ENCODE data around the gene B9D1. TPM values are rescaled to one million over a fixed set of nuclear protein-coding genes. Genes with fewer than 3 reads are reported as not detected.
A peak's percentile ranks its signal among the peaks of the same experiment; 100 is the strongest.

Gene B9D1
- polyA plus RNA-seq, 10 donors = 4.9 to 9.4 (median 5.6) TPM

DNA sequence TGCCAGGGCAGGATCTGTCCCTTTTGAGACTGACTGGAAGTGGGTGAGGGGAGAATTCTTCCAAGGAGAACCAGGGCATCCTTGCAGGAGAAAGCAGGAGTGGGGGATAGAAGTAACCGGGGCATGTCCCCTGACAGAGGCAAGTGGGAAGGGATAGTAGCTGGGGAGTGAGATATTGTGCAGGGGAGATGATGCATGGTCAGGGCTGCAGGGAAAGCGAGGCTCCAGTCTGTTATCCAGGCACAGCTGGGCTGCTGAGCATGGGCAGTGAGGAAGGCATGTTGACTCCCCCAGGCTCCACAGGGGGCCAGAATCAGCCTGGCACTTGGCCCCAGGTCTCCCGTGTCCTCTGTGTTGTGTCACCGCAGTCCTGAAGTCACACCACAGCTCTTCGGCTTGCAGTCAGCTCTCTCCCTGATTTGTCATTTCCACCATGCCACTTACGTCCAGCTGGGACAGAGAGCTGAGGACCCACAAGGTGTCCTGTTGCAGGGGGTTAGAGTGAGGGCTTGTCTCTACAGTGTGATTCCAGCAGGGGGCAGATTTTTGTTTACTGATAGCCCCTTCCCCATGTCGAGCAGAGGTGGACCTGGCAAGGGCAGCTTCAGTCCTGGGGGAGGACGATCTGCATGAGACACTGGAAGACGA is 40.9 kb downstream of the B9D1 start:
- no peak for DNase-seq

DNA sequence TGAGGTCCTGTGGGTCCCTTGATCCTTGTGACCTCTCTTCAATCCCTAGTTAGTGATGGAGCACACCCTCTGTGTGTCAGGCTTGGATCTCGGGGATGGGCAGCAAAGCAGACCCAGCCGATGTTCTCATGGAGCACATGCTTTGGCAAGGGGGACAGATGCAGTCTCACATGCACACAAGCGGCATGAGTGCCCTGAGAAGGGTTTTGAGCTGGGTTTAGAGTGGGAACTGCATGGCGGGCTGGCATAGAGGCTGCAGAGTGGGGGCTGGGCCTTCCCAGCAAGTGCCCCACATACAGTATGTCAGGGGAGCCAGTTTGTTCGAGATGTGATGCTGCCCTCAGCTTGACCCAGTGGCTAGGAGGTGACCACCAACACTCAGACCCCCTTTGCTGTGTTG is 41.6 kb downstream of the B9D1 start:
- no peak for DNase-seq

DNA sequence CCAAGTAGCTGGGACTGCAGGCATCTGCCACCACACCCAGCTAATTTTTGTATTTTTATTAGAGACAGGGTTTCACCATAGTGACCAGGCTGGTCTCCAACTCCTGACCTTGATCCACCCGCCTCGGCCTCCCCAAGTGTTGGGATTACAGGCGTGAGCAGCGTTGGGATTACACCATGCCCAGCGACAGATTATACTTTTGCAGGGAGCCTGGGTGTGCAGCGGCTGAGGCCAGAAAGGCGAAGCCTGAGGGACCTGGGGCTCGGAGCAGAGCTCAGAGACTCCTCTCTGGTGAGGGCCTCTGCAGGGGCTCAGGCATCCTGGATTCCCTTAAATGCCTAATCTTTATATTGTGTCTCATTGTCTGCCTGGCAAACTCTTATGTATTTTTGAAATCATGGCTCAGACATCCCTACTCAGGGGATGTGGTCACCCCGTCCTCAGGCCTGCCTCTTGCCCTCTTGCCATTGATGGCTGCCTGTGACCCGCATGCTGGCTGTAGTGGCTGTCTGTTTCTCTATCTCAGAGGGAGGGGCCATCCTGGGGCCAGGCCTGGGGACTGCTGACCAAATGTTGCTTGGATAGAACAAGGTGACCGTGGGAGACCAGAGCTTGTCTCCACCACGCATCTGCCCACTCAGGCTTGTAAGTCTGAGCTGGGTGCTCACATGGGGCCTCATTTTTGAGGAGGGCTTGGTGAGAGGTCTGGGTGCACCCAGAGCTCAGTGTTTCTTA is 42.6 kb downstream of the B9D1 start:
- no peak for DNase-seq

DNA sequence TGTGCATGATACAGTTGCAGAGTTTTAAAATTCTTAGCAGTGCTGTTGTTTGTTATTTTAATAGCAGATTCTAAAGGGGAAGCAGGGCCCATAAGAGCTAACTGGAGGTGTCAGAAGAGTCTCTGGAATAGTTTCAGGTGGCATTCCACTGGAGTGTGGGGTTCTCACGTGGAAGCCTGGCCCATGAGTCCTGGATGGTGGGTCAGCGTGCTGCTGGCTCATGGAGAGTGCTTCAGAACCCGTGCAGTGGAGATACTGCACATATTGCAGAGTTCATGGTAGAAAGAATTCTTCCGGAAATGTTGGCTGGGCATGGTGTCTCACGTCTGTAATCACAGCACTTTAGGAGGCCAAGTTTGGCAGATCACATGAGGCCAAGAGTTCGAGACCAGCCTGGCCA is 43.9 kb downstream of the B9D1 start:
- DNase-seq = no peak

DNA sequence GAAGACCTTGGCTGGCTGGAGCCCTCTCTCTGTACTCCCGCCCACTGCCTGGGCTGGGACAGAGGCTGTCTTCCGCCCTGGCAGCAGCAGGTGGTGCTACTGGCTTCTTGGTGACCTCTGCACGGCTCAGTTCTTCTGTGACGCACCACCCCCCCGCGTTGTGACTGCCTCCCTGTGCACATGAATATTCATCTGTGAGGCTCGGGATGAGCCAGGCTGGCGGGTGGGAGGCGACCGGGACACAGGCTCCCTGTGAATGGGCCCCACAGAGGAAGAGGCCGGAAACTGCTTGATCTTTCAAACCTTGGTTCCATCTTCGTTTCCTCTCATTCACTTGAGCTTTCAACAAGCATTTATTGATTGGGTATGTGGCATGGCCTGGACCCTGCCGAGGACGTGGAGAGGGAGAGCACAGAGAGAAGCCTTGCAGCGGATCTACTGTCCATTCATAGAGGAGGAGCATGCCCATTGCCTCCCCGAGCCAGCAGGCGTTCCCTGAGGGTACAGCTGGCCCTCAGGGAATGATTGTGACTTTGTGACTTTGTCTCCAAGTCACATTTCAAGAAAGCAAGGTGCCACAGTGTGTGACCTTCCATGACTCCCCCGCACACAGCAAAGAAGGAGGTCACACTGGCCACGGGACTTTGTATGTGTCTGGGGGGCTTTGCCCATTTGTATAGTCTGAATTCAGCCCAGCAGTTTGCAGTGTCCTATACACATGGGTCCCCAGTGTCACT is 45.0 kb downstream of the B9D1 start:
- peak; percentile 69 to 83 (median 71) for DNase-seq

DNA sequence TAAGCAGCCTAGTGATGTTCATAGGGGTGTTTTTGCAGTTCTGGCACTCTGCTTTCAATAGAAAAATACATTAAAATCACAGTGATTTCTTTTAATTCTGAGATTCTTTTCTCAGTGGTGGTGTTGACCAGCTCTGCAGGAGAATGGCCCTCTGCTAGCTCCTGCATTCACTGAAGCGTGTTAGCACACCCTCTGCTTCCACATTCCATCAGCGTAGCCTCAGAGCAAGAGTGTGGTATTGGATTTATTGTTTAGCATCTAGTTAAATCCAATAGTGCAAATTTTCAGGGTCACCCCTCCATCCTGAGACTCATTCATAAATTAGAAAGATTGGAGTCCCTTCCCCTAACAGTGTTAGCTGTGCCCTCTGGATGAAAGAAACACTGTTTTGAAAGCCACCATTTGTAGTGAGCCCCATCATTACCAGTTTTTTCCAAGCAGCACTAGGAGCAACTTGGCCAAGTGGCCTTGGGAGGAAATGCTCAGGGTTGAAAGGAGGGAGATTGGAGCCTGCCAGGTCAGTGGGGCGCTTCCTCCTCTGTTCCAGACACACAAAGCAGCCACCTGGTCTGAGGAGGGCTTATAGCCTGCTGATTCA is 45.7 kb downstream of the B9D1 start:
- DNase-seq = no peak

DNA sequence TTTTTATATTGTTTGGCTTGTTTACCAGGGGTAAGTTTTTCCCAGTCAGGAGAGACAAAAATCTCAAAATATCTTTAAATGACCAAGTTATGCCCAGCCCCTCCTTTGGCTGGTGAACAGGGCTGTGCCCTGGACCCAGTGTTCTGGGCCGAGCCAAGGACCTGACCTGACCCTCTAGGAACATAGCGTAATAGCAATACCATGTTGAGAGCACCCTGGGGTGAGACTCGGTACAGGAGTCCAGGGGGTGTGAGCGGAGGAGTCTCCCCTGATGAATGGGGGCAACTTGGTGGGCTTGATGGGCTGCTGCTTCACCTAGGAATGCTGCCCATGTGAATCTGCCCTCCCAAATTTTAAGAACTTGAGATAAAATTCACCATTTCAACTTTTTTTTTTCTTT is 47.4 kb downstream of the B9D1 start:
- DNase-seq = no peak

DNA sequence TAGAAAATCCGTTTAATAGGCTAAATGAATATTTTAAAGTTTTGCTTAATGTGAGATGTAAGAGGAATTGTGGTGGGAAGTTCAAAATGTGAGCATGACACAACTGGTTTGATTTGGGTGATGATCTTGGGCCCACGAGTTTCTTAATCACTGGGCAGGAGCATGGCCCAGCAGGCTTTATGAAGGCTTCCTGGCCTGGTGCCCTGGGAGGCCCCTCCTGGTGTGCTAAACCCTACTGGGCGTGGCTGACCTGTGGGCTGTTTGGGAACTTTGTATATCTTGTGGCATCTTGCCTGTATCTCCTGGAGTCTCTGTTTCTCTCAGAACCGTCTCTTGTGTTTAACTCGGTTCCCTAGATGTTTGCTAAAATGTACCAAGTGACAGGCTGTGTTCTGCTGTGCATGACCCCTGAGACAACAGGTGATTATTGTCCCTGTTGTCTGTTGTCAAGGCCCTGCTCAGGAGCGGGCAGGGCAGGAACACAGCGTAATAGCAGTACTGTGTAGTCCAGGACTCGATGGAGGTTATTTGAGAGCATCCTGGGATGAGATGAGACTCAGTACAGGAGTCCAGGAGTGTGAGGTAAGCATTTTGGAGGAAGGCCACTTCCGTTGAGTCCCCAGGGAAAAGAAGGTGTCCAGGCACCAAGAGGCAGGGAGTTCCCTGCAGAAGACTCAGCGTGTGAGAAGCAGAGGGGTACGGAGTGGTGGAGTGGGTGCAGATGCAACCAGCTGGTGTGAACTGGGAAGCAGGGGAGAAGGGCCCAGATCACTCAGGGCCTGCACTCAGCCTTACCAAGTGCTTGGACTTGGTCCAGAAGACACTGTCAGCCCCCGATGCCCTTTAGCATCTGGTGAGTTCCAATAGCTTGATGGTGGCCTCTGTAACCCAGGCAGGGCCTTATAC is 48.5 kb downstream of the B9D1 start:
- no peak for DNase-seq

DNA sequence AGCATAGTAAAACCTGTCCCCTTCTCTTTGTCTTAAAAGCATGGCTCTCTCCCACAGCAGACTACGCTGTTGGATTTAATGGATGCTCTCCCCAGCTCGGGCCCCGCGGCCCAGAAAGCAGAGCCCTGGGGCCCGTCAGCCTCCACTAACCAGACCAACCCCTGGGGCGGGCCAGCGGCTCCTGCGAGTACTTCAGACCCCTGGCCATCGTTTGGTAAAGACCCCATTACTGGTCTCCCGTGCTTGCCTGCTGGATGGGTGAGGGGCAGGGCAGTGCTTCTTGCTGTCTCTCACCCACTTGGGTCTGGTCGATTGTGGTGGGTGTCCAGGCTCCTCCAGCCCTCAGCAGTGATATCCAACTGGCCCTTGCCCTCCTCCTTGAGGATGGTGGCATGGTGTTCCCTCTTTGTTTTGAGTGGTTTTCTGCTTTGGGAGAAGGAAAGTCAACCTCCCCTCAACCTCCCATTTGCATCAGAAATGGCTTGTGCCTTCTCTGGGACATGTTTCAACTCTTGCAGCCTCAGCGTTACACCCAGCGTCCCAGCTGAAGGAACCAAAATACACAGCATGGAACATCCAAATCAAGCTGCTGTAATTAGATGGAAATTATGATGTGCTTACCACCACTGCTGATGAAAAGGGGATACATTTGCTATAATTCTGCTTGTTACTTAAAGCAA is 49.3 kb downstream of the B9D1 start:
- DNase-seq = no peak

DNA sequence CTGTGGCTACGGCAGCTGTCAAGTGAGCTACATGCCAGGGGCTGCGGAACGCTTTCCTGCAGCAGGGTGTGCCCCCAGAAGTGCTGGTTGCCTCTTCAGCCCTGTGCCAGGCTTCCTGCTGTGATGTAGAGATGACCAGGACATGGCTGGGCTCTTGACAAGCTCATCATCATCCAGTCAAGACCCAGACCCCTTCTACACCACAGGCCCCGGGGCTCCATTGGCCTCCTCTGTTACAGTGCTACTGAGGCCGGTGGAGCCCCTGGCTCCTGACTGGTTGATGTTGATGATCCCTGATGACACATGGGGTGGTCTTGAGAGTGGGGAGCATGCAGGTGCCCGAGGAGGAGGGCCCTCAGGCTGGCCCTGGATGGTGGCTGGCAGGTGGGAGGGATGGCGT is 50.1 kb downstream of the B9D1 start:
- DNase-seq = no peak

DNA sequence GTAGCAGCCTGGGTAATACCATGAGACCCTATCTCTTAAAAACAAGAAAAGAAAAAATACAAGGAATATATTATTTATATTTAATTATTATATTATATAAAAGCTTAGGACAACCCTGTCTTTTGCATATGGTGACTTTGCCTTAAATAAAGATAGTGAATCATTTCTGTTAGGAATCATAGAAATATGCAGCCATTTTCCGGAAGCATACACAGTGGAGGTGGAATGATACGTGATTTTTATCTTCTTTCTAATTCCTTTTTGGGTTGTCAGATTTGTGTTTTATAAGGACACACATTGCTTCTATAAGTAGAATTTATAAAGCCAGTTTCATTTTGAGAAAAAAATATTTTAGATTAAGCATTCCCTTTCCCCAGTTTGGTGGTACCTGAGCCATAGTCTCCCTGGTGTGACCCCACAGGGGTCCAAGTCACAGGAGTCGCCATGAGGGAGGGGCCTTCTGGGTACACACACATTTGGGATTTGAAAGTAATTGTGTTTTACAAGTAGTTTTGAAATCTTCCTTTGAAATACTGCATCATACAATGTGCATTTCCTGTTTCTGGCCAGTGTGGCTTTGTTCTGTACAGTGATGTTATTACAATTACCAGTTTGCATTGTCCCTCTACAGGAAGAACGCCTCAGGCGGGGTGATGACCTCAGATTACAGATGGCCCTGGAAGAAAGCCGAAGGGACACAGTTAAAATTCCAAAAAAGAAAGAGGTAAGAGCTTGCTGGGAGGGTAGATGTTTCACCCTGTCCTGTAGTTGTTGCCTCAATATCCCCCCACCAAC is 50.9 kb downstream of the B9D1 start:
- no peak for DNase-seq

DNA sequence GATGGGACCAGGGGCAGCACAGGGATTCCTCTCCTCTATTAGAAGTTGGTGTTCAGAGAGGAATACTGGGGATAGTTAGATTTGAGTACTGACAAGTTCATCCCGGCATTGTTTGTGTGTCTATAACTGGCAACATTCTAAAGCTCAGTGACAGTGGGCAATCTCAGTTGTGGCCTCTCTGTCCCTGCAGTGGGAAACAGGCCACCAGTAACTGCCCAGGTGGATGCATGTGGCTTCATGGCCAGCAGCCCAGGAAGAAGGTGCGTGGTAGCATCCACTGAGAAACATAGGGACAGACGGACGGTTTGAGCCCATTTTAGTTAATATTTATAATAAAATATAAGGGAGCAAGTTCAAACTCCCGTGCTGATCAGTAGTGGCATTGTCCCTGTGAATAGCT is 51.5 kb downstream of the B9D1 start:
- no peak for DNase-seq

DNA sequence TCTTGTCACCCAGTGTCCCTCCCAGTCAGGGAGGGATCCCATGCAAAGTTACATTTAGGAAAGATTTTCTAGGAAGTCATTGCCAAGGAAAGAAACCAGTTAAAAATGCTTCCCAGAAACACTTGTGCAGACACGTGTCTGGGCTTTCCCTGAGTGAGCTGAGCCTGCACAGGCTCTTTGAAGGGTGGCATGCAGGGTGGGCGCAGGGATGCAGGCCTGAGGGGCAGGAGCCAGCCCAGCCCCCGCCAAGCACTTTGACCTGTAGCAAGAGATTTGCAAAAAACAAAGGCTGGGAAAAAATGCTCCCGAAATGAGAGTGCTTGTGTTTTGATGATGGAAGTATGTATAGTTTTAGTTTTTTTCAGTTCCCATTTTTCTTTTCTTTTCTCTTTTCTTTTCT is 52.4 kb downstream of the B9D1 start:
- DNase-seq = no peak

DNA sequence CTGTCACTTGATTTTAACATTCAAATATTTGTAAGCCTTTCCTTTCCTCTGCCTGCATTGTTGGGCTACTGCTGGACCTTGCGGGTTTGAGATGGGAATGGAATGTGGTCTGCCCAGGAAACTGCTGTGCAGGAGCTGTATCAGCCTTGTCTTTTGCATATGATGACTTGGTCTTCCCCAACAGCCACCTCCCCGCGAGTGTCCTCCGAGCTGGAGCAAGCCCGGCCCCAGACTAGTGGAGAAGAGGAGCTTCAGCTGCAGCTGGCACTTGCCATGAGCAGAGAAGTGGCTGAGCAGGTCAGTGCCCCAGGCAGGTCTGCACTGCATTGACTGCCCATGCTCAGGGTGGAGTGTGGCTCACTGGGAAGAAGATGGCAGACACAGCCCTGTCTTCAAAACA is 52.8 kb downstream of the B9D1 start:
- no peak for DNase-seq

DNA sequence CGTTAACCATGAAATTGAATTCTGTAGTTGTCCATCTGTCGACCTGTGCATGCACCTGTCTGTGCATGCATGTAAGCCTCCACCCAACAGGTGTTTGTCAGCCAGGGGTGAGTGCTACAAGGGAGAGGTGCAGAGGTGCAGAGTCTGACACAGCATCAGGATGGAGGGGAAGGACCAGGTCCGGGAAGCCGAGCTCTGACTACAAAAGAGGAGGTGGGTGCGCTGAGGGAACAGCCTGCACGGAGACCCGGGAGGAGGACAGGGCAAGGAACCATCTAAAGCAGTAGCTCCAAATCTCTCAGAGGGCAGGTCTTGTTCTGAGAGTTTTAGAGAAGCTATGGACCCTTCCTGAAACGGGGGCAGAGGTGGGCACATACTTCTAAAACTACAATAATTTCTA is 54.1 kb downstream of the B9D1 start:
- DNase-seq = no peak

DNA sequence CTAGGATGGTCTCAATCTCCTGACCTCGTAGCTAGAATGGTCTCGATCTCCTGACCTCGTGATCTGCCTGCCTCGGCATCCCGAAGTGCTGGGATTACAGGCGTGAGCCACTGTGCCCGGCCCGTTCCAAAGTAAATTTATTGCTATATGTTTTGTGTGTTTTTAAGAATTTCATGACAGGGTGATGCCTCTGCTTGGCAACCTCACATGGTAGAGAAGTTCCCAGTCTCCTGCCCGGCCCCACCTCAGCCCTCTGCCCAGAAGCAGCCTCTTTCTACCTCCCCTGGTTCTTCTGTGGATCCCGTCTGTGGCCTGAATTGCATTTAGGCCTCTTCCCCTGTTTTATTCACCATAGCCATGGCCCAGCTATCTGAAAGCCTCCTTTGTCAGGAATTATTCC is 55.0 kb downstream of the B9D1 start:
- DNase-seq = no peak

DNA sequence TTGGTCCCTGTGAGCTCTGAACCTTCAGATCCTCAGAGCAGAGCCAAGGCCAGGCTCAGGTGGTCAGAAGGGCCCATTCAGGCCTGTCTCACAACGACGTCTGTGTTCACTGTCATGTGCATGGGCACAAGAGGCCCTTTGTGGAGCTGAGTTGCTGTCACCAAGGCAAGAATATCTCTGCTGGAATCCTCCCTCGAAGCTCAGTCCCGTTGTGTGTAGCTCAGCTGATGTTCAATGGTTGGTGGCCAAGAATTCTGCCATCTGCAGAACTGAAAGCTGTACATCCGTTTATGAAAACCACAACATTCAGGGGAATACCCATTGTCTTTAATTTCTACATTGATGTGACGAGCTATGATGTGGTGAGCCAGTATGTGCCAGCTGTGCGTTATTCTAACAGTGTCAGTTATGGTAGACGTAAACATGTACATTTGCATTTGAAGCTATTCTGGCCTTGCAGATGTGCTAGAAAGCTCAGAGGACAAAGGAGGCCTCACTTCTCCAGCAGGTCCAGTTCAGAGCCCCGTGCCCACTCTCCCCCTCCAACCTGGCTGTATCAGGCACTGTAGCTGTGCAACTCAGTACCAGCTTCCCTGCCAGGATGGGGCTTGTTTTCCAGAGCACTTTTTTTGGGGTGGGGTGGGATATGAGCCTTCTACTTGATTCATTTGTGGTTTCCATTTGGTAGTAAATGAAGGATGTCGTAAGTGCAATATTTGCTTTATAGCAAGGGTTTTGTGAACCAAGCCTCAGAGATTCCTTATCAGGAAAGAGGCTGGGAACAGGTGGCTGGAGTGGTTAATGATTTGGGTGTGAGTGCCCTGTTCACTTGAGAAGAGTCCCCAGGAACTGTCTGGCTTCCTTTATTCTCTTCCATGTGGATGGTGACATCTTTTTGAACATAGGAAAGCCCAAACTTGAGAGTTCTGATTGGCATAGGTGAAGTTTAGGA is 56.1 kb downstream of the B9D1 start:
- peak in 1 of 3 donors; percentile 44 for DNase-seq

DNA sequence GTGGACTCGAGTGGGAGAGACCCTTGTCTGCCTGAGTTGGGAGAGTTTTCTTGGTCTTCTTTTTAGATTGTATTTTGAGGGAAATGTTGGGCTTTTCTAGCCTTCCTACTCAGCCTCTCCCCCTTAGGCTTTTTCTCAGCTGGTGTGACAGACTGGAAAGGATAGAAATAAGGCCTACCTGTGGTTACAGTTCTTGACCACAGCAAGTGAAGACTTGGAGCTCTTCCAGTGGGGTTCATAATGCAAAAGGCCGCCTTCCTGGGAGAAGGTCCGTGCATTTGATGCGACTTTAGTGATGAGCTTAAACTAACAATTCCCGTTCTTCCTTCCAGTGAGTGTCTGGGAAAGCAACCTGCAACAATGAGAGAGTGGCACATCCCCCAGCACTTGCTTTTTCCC is 56.8 kb downstream of the B9D1 start:
- no peak for DNase-seq

DNA sequence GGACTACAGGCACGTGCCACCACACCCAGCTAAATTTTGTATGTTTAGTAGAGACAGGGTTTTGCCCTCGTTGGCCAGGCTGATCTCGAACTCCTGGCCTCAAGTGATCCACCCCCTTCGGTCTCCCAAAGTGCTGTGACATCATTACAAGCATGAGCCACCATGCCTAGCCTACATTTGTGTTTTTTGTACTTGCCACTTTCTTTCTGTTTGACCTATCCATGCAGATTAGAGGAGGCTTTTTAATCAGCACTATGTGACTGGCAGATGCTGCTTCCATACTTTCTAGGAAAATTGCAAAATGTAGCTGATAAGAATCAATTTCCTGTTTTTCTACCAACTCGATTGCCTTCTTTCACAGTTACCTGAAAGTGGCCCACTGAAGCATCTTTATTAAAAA is 57.3 kb downstream of the B9D1 start:
- DNase-seq = no peak
